HG02798 (cell line): ENCODE data around the gene POU2AF2.

Source experiments
- ATAC-seq: cut with Tn5 transposase; IDR thresholded peaks from one replicate; pipeline ENCODE4 v1.9.1; 2021; ENCODE audit warnings: mild to moderate bottlenecking; ENCODE audit not compliant: unreplicated experiment, poor library complexity

The POU2AF2 gene

DNA sequence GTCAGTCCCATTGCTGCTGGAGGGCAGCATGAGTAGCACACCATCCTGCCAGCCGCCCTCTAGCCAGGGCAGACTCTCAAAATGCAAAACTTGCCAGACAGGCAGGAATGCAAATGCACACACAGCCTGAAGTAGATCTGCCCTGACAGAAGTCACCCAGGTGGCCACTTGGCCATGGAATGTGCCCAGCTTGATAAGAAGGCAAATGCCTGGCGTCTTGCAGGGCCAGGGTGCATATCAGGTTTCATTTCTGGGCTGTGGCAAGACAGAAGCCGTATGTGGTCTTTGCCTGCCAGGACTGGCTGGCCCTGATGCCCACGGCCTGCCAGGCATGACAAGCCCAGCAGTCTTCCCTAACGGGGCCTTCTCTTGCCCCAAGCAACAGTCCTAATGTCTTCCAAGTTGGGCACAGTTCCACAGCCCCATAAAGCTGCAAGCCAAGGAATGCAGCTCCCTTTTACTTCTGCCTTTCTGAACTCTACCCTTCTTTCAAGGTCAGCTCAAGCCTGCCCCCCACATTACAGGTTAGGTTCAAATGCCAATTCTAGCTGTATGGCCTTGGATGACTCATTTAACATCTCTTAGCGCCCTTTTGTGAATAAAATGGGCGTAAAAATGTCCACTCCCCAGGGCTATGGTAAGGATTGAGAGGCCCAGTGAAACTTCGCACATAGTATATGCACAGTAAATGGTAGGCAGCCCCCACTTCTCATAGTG is 82.5 kb downstream of the POU2AF2 start:
- ATAC-seq, result no peak

DNA sequence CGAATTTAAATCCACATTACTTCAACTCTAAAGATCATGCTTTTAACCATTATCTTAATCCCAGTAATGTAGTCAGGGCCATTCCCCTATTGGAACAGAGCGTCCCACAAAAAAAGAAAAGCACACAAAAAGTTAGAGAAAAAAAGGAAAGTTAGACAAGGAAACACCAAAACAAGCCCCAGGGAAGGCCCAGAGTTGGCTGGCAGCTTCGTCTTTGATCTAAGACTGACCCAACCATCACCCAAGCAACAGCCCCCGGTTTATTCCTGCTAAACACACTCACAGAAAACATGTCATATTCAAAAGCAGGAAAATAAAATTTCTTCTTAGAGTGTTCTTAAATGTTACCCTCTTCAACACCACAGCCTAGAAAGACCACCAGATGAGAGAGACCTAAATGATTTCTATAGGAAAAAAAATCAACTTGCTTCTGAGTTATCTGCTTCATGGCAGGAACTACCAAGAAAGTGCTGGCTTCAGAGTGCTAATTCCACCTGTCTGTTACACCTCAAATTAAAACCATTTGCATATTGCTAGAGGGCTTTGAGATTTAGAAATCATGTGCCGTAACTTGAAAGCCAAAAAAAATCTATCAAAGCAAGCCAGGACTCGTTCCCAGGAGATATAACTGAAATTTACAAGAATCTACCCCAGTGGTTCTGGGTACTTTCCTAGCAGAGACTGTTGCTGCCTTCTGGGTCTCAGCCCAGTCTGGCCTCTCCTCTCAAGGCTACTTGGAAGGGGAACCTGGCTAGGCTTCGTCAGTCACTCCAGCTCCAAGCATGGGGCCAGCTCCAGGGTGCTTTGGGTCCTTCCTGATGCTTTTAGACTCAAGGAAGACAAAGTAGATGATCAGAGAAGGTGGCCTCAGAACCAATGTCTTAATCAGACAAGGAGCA is 84.0 kb downstream of the POU2AF2 start:
- no peak for ATAC-seq

DNA sequence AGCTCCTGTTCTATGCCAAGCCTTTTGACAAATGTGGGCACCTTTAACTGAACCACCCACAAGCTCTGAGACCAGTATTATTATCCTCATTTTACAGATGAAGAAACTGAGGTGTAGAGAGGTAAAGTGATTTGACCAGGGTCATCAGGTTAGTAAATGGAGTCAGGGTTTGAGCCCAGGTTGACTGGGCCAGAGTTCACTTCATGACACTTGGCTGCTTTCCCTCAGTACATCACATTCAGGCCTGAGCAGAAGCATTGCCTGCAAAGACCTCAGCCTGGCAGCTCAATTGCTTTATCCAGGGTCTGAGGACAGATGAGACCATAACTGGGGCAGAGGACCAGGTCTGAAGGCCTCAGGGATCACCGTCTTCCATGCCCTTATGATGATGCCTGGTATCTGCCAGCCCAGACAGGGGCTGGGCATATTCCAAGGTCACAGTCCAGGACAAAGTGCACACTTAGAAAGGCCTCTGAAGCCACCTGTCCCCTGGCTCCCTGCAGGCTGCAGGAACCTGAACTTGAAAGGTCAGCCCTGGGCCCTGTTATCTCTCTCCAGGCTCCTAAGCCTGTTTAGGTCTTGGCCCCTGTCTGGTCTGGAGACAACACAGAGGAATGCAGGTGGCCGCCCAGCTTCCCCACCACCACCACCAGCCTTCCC is 84.8 kb downstream of the POU2AF2 start:
- no peak for ATAC-seq

DNA sequence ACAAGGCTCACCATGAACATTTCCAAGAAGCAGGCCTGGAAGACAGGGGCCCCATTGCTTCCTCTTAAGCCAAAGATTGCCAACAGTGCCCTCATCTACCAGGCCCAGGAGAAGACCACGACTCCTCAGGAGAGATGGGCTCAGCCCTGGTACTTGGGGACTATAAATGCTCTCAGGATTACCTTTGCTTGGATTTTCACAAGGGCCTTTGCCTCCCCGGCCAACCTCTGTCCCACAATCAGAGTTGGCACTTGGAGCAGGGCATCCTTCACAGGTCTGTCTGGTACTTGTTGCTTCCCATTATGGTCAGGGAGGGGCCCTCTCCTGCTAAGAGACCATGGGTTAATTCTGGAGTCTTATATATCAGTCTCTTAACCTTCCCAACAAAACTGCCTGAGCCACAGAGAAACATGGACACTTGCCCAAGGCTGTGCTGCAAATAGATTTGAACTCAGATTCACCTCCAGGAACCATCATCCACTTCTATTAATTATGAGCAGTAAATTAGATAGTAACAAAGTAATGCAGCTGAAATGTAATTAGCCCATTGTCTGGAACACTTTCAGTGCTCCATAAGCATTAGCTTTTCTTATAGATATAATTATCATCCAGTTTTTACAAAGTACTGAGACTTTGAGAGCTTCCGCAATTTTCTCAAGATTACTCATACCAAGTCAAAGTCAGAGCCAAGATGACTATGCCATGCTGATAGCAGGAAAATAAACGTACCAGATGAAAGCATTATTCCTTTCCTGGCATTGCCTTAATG is 86.4 kb downstream of the POU2AF2 start:
- no peak for ATAC-seq

DNA sequence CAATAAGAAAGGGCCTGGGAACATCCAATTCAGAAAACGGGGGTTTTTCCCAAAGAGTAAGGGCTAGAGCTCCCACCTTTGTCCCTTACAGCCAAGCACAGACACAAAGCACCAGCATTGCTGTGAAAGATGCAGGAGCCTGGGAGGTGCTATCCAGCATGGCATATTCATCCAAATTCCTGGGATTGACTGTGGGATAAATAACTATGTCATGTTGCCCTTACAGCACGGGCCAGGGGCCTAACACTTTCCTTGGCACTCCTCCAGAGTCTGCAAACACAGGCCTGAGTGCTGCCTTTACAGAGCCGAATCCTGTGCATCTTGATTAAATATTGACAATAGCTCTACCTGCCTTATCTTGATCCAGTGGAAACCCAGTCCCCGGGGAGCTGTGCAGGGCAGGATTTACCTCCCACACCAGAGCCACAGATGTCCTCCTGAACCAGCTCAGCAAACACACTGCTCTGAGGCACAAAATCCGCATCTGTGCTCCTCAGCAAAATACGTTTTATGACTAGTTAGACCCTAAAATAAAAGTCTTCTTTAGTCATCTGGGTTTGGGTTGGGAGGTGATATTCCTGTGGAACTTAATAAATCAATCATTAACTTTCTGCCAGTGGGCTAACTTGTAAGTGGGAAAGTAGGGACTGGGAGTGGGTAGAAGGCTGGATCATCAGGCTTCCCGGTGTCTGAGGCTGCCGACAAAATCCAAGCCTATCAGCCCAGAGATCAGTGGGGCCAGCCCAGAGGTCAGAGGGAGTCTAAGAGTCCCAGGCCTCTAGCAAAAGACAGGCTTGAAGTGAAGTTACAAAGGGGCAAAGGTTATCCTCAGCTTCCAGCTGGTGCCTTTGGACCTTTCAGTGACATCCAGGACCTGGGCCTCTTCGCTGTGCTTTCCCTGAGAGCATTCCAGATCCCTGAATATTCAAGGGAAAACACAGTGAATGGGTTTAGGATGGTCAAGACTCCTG is 89.3 kb downstream of the POU2AF2 start:
- ATAC-seq, result no peak

DNA sequence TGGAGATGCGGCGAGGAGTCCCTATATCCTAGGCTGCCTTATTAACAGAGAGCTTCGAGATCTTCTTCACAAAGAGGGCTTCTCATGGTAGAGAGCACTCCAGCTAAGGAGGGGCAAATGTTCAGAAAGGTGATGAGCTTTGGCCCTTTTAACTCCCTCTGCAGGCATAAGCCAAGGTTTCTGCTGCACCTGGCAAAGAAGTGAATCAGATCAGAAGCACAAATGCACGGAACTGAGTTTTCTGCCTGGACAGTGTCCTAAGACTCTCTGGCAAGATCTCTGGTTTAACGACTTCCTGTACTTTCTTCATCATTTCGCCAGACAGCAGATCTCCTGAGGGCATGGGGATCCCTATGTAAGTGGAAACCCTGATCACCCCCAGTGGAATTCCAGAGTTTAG is 90.0 kb downstream of the POU2AF2 start:
- no peak for ATAC-seq
